ENCODE measurements around the gene DNAH6. TPM values are rescaled to one million over a fixed set of nuclear protein-coding genes. Genes with fewer than 3 reads are reported as not detected.

Gene DNAH6
- polyA plus RNA-seq, 2 of the 4 experiments (the other 2 are of a cell fraction), result 0.13 to 0.32 TPM

- no peak for TF ChIP-seq CTCF (IDR thresholded peaks at IDR 0.05)
Observed at GRCh38 chr2:84850471-84850870, 334.2 kb downstream of the DNAH6 start (continued).

- ATAC-seq (no peak), FAIRE-seq (no peak)
Observed at GRCh38 chr2:84851876-84852275, 335.6 kb downstream of the DNAH6 start.

GRCh38 chr2:84854850-84855249 lies 338.6 kb downstream of the DNAH6 start:
- TF ChIP-seq SREBF2 (IDR thresholded peaks at IDR 0.05) (no peak), SMC3 (IDR thresholded peaks at IDR 0.05) (no peak), ZNF302 (CRISPR knock-in tag; IDR thresholded peaks at IDR 0.05) (no peak), EHMT2 (IDR thresholded peaks at IDR 0.05; ENCODE audit: low read depth) (no peak), MYC (IDR thresholded peaks at IDR 0.05; ENCODE audit: borderline replicate concordance, low read length) (no peak), EHF (CRISPR knock-in tag; IDR thresholded peaks at IDR 0.05) (no peak), HES2 (IDR thresholded peaks at IDR 0.05) (no peak), FOXS1 (CRISPR knock-in tag; IDR thresholded peaks at IDR 0.05) (no peak), HOXB13 (CRISPR knock-in tag; IDR thresholded peaks at IDR 0.05; ENCODE audit: low read depth) (no peak), RNF2 (IDR thresholded peaks at IDR 0.05; ENCODE audit: borderline replicate concordance, low read depth) (no peak), CHD4 (IDR thresholded peaks at IDR 0.05; ENCODE audit: borderline replicate concordance) (no peak), BHLHE40 (IDR thresholded peaks at IDR 0.05; ENCODE audit: low read depth, low read length) (no peak), CHD2 (IDR thresholded peaks at IDR 0.05; ENCODE audit: low read length, partially characterized antibody) (no peak), E2F6 (IDR thresholded peaks at IDR 0.05; ENCODE audit: borderline replicate concordance, low read depth) (no peak), FOSL2 (IDR thresholded peaks at IDR 0.05) (no peak), FOSL2 (CRISPR knock-in tag; IDR thresholded peaks at IDR 0.05) (no peak), JUNB (IDR thresholded peaks at IDR 0.05) (no peak), ZC3H11A (IDR thresholded peaks at IDR 0.05) (no peak), MAX (IDR thresholded peaks at IDR 0.05) (no peak)
- CTCF ChIA-PET, result interaction anchor here (0.7 kb wide), 1 partner anchor 30 kb away, joined by 3 read pairs; no protein-coding TSS in a partner anchor
- DNase-seq (ENCODE audit: low read depth in 1 of 2, low spot score in 1 of 2) (no peak), FAIRE-seq (no peak), ATAC-seq (no peak)
- 13% methylated on average over 4 of the region's 4 CpGs for WGBS (ENCODE audit: missing lambda C conversion rate)
- Histone ChIP-seq H3K4me3 (no peak overlapping the region), H3K4me1 (no peaks in the 10 kb centered on the region), H3K9me3 (no peaks in the 10 kb centered on the region), H3K27ac (no peak overlapping the region), H3K4me2 (no peak overlapping the region)
- POLR2A ChIA-PET, result no interaction called here

More at GRCh38 chr2:84851876-84852275, 335.6 kb downstream of the DNAH6 start:
- TF ChIP-seq MAFK (IDR thresholded peaks at IDR 0.05; ENCODE audit: partially characterized antibody), result no peak
- TF ChIP-seq HEYL (CRISPR knock-in tag; IDR thresholded peaks at IDR 0.05), result no peak
- TF ChIP-seq MAZ (IDR thresholded peaks at IDR 0.05; ENCODE audit: borderline replicate concordance, low read depth, low read length), result no peak
- TF ChIP-seq NPAS2 (CRISPR knock-in tag; IDR thresholded peaks at IDR 0.05; ENCODE audit: borderline replicate concordance), result no peak
- no peak for TF ChIP-seq USF2 (IDR thresholded peaks at IDR 0.05)
- 29% methylated on average over 3 of the region's 3 CpGs for WGBS (ENCODE audit: missing lambda C conversion rate)
- DNase-seq (ENCODE audit: low read depth in 1 of 2, low spot score in 1 of 2), result no peak
- no peaks in the 10 kb centered on the region for H3K4me1 ChIP-seq
- H3K4me3 ChIP-seq, result no peak overlapping the region
- H3K9me3 ChIP-seq, result no peaks in the 10 kb centered on the region
- POLR2A ChIA-PET, result no interaction called here
- no peak overlapping the region for H3K27ac ChIP-seq
- CTCF ChIA-PET, result interaction anchor here (1.0 to 1.8 kb wide), 5 partner anchors 10 to 38 kb away, joined by 3 to 4 read pairs (median 4); no protein-coding TSS in a partner anchor
- H3K4me2 ChIP-seq, result no peak overlapping the region

All from A549 (cell line).